Sigmoid colon (tissue), 4 donors: Measurements from ENCODE around the gene PACS2.
"Not testable (repeated sequence)": the region's sequence is repeated elsewhere in the genome, so short reads cannot be mapped to it uniquely, and the experiment has no call there.

Source experiments
- CTCF ChIP-seq, 4 experiments: fragments of 450-650 bp in 3 of 4; fragments of 200-600 bp in 1 of 4; IDR thresholded peaks; one replicate each; pipeline ENCODE4 v1.5.1; 2016 to 2019; ENCODE audit warnings: antibody characterized with exemption in 4 of 4, mild to moderate bottlenecking in 3 of 4, moderate library complexity in 2 of 4
- EP300 ChIP-seq, 4 donors: sonication (generic); formaldehyde crosslinking; IDR thresholded peaks; one replicate each; pipeline ENCODE4 v1.6.1; 2017; ENCODE audit warnings: antibody characterized with exemption in 4 of 4
- POLR2A ChIP-seq, 2 donors: fragments of 450-650 bp; IDR thresholded peaks; one replicate each; pipeline ENCODE4 v1.6.1; 2016; ENCODE audit warnings: antibody characterized with exemption in 2 of 2, mild to moderate bottlenecking in 2 of 2, moderate library complexity in 2 of 2
- POLR2AphosphoS5 ChIP-seq, 4 donors: sonication (generic); formaldehyde crosslinking; IDR thresholded peaks; one replicate each; pipeline ENCODE4 v1.6.1; 2017; ENCODE audit warnings: antibody characterized with exemption in 4 of 4

DNA sequence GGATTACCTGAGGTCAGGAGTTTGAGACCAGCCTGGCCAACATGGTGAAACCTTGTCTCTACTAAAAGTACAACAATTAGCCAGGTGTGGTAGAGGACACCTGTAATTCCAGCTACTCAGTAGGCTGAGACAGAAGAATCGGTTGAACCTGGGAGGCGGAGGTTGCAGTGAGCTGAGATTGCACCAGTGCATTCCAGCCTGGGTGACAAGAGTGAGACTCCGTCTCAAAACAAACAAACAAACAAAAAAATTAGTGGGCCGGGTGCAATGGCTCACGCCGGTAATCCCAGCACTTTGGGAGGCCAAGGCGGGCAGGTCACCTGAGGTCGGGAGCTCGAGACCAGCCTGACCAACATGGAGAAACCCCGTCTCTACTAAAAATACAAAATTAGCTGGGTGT lies 46.9 kb downstream of the PACS2 start:
- not testable (repeated sequence) for TF ChIP-seq CTCF, POLR2AphosphoS5, POLR2A, EP300 (IDR thresholded peaks at IDR 0.05)
